IMR-90 (cell line): ENCODE data around the gene PRMT7. TPM values are rescaled to one million over a fixed set of nuclear protein-coding genes. Genes with fewer than 3 reads are reported as not detected.

Experiments
- ATAC-seq: fragments of 200-7000 bp; cut with Tn5 transposase; 2 replicates; pipeline ENCODE4 v1.9.1; 2020; ENCODE audit warnings: low read depth, mild to moderate bottlenecking, moderate library complexity
- BruUV-seq: library from RNA; stranded (reverse); fragments of 400-500 nt; replicated peaks from 2 replicates; lab custom pipeline; 2021; lab: Mats Ljungman, UMichigan
- CTCF ChIA-PET: fragments of 300-600 bp; formaldehyde crosslinking; extraction: SDS; loops from one replicate; lab custom pipeline; 2021; ENCODE audit warnings: antibody characterized with exemption; lab: Yijun Ruan, JAX
- POLR2A ChIA-PET: fragments of 300-600 bp; sonication (Branson Sonifier 250); formaldehyde crosslinking; loops from one replicate; lab custom pipeline; 2022; ENCODE audit warnings: antibody characterized with exemption; ENCODE audit not compliant: unreplicated experiment; lab: Charles Lee
- DNase-seq: peaks from one replicate; pipeline ENCODE4 v3.0.0; 2013
- H2AFZ ChIP-seq: replicated peaks from 2 replicates; pipeline ENCODE3; 2013; ENCODE audit warnings: low read length, mild to moderate bottlenecking; ENCODE audit not compliant: poor library complexity
- H2AK5ac ChIP-seq: 2 replicates; pipeline ENCODE4 v1.6.1; 2013; ENCODE audit warnings: low read depth, low read length, inconsistent platforms
- H2AK9ac ChIP-seq: replicated peaks from 2 replicates; pipeline ENCODE3; 2013; ENCODE audit warnings: mild to moderate bottlenecking, low read depth, low read length, moderate library complexity; ENCODE audit not compliant: poor library complexity
- H2BK120ac ChIP-seq: 2 replicates; pipeline ENCODE4 v1.6.1; 2013; ENCODE audit warnings: low read depth, low read length, inconsistent platforms
- H2BK15ac ChIP-seq: 3 replicates; pipeline ENCODE4 v1.6.1; 2013; ENCODE audit warnings: low read depth, low read length, inconsistent platforms
- H2BK20ac ChIP-seq: 2 replicates; pipeline ENCODE4 v1.6.1; 2013; ENCODE audit warnings: low read depth, mild to moderate bottlenecking, inconsistent platforms, low read length, moderate library complexity
- H2BK5ac ChIP-seq: 2 replicates; pipeline ENCODE4 v1.6.1; 2013; ENCODE audit warnings: mild to moderate bottlenecking, low read depth, low read length, inconsistent platforms; ENCODE audit not compliant: poor library complexity, severe bottlenecking
- H3K14ac ChIP-seq: replicated peaks from 2 replicates; pipeline ENCODE4 v1.6.1; 2013; ENCODE audit warnings: low read depth, low read length, inconsistent platforms
- H3K18ac ChIP-seq: 2 replicates; pipeline ENCODE4 v1.6.1; 2013; ENCODE audit warnings: low read depth, low read length, control low read depth
- H3K23ac ChIP-seq: 2 replicates; pipeline ENCODE4 v1.6.1; 2013; ENCODE audit warnings: low read depth, low read length, inconsistent platforms
- H3K27ac ChIP-seq: 2 replicates; pipeline ENCODE4 v1.5.1; 2013; ENCODE audit warnings: mild to moderate bottlenecking, control low read depth, low read length; ENCODE audit not compliant: insufficient read depth
- H3K27me3 ChIP-seq: 2 replicates; pipeline ENCODE4 v1.6.1; 2013; ENCODE audit warnings: low read length; ENCODE audit not compliant: control insufficient read depth, insufficient read depth
- H3K36me3 ChIP-seq: 2 replicates; pipeline ENCODE4 v1.6.1; 2013; ENCODE audit warnings: low read length, mixed read lengths; ENCODE audit not compliant: control insufficient read depth, insufficient read depth
- H3K4ac ChIP-seq: 2 replicates; pipeline ENCODE4 v1.6.1; 2013; ENCODE audit warnings: low read depth, low read length, inconsistent platforms
- H3K4me1 ChIP-seq: 2 replicates; pipeline ENCODE4 v1.6.1; 2013; ENCODE audit warnings: low read length, mixed read lengths; ENCODE audit not compliant: control insufficient read depth, insufficient read depth
- H3K4me2 ChIP-seq: 2 replicates; pipeline ENCODE4 v1.6.1; 2013; ENCODE audit warnings: low read depth, mild to moderate bottlenecking, control low read depth, low read length, moderate library complexity
- H3K4me3 ChIP-seq: 2 replicates; pipeline ENCODE4 v1.5.1; 2013; ENCODE audit warnings: low read depth, mild to moderate bottlenecking, control low read depth, low read length, moderate library complexity; ENCODE audit not compliant: insufficient read depth
- H3K56ac ChIP-seq: 2 replicates; pipeline ENCODE4 v1.6.1; 2013; ENCODE audit warnings: low read length, inconsistent platforms; ENCODE audit not compliant: insufficient read depth; ENCODE audit errors: extremely low read depth
- H3K79me1 ChIP-seq, 2 experiments: 2 replicates each; pipeline ENCODE4 v1.6.1; 2013; ENCODE audit warnings: low read length in 2 of 2, inconsistent platforms in 1 of 2, low read depth in 1 of 2
- H3K9ac ChIP-seq: 2 replicates; pipeline ENCODE4 v1.6.1; 2013; ENCODE audit warnings: low read depth, low read length, control low read depth
- H3K9me1 ChIP-seq: 2 replicates; pipeline ENCODE4 v1.6.1; 2013; ENCODE audit warnings: low read length, inconsistent platforms; ENCODE audit not compliant: insufficient read depth
- H3K9me3 ChIP-seq: 2 replicates; pipeline ENCODE4 v1.6.1; 2013; ENCODE audit warnings: low read length; ENCODE audit not compliant: control insufficient read depth, insufficient read depth
- H4K20me1 ChIP-seq: 2 replicates; pipeline ENCODE4 v1.6.1; 2013; ENCODE audit warnings: low read length, inconsistent platforms; ENCODE audit not compliant: insufficient read depth
- H4K5ac ChIP-seq: 2 replicates; pipeline ENCODE4 v1.6.1; 2013; ENCODE audit warnings: mild to moderate bottlenecking, low read depth, low read length, control low read depth
- H4K8ac ChIP-seq, 2 experiments: 2 replicates each; pipeline ENCODE4 v1.6.1; 2013; ENCODE audit warnings: low read depth in 2 of 2, low read length in 2 of 2, control low read depth in 1 of 2, inconsistent platforms in 1 of 2
- H4K91ac ChIP-seq: 2 replicates; pipeline ENCODE4 v1.6.1; 2013; ENCODE audit warnings: low read depth, low read length, inconsistent platforms; ENCODE audit not compliant: insufficient read depth
- BHLHE40 ChIP-seq: fragments of 150-350 bp; IDR thresholded peaks from 2 replicates; pipeline ENCODE4 v1.6.1; 2016; ENCODE audit warnings: mild to moderate bottlenecking, low read depth, low read length
- CEBPB ChIP-seq: IDR thresholded peaks from 2 replicates; pipeline ENCODE4 v1.6.1; 2012; ENCODE audit warnings: low read depth, low read length, improper control_type of control experiment
- CHD1 ChIP-seq: IDR thresholded peaks from 2 replicates; pipeline ENCODE4 v1.6.1; 2012; ENCODE audit warnings: low read depth, low read length, improper control_type of control experiment
- CTCF ChIP-seq: conservative IDR thresholded peaks from 2 replicates; pipeline ENCODE4 v1.5.1; 2012; ENCODE audit warnings: mild to moderate bottlenecking, low read depth, low read length, improper control_type of control experiment
- FOS ChIP-seq: fragments of 150-350 bp; IDR thresholded peaks from 2 replicates; pipeline ENCODE4 v1.6.1; 2016; ENCODE audit warnings: low read depth, low read length
- MAFK ChIP-seq: IDR thresholded peaks from 2 replicates; pipeline ENCODE4 v1.6.1; 2012; ENCODE audit warnings: low read depth, low read length, improper control_type of control experiment
- MAZ ChIP-seq: IDR thresholded peaks from 2 replicates; pipeline ENCODE4 v1.6.1; 2012; ENCODE audit warnings: low read depth, mild to moderate bottlenecking, low read length, improper control_type of control experiment, moderate library complexity, borderline replicate concordance
- MXI1 ChIP-seq: IDR thresholded peaks from 2 replicates; pipeline ENCODE4 v1.6.1; 2012; ENCODE audit warnings: low read depth, mild to moderate bottlenecking, low read length, moderate library complexity, borderline replicate concordance
- NFE2L2 ChIP-seq: fragments of 150-350 bp; IDR thresholded peaks from 2 replicates; pipeline ENCODE4 v1.6.1; 2016; ENCODE audit warnings: low read depth, mild to moderate bottlenecking, low read length
- POLR2A ChIP-seq: IDR thresholded peaks from 2 replicates; pipeline ENCODE4 v1.6.1; 2012; ENCODE audit warnings: mild to moderate bottlenecking, low read depth, low read length
- RFX5 ChIP-seq: IDR thresholded peaks from 2 replicates; pipeline ENCODE4 v1.8.0; 2012; ENCODE audit warnings: low read depth, mild to moderate bottlenecking, low read length, moderate library complexity
- SMC3 ChIP-seq: fragments of 150-350 bp; IDR thresholded peaks from 2 replicates; pipeline ENCODE4 v1.6.1; 2016; ENCODE audit warnings: low read depth, mild to moderate bottlenecking, antibody characterized with exemption, low read length, moderate library complexity
- USF2 ChIP-seq: fragments of 150-350 bp; IDR thresholded peaks from 2 replicates; pipeline ENCODE4 v1.6.1; 2017; ENCODE audit warnings: mild to moderate bottlenecking, antibody characterized with exemption, low read length, low read depth
- WGBS, 2 experiments: methylation state at CpG; one replicate each; pipeline versions ENCODE4 v1.1.5 to v1.1.7; 2013; ENCODE audit warnings: missing lambda C conversion rate in 2 of 2; ENCODE audit not compliant: insufficient read length in 1 of 2; ENCODE audit errors: extremely low coverage in 2 of 2; 5-methylcytosine and 5-hydroxymethylcytosine counted together
- dilution Hi-C: fragments of 300-500 bp; cut with HindIII; formaldehyde crosslinking; loops from one replicate; pipeline ENCODE4 v1.14.3; 2018; ENCODE audit warnings: low sequenced_read_pairs; ENCODE audit not compliant: unreplicated experiment
- in situ Hi-C: fragments of 300-500 bp; cut with MboI; formaldehyde crosslinking; loops from 3 replicates; pipeline ENCODE4 v1.14.3; 2019; ENCODE audit warnings: low sequenced_read_pairs, inconsistent platforms, mixed read lengths
- intact Hi-C: fragments of 100-400 bp; cut with micrococcal nuclease; formaldehyde crosslinking; loops from 2 replicates; pipeline ENCODE4 v1.10.0; 2022
- polyA plus RNA-seq, 3 experiments: library from polyadenylated mRNA; depleted of rRNA; stranded (reverse); fragments of >200 nt; gene quantifications; 2 replicates each; pipeline ENCODE4 v1.2.3, GENCODE V29; 2012; ENCODE audit warnings: low replicate concordance in 1 of 3
- total RNA-seq: library from RNA; depleted of rRNA; stranded (reverse); fragments of >200 nt; gene quantifications from 2 replicates; pipeline ENCODE4 v1.2.3, GENCODE V29; 2012

PRMT7 gene
- total and polyA plus RNA-seq, 2 of the 4 experiments (the other 2 are of a cell fraction) = 63.1 to 68.6 TPM

- H3K79me1 ChIP-seq = peaks cover 40 to 96% of the 10 kb centered on the region in 2 experiments
- intact Hi-C loops (no loop called here), in situ Hi-C loops (no loop called here), dilution Hi-C loops (no loop called here)
- no peak overlapping the region for H3K56ac ChIP-seq
- H3K4me1 ChIP-seq = peaks cover 11% of the 10 kb centered on the region
- no peak overlapping the region for H4K8ac ChIP-seq
- peak overlapping the region; percentile 14; the same call in 1 of the 2 replicates for H2BK20ac ChIP-seq
- H3K4me3 ChIP-seq = no peak overlapping the region
- no peak overlapping the region; the same call in 1 of the 2 replicates for H4K5ac ChIP-seq
- peak overlapping the region; percentile 48; the same call in 1 of the 2 replicates for H3K27ac ChIP-seq
- H3K36me3 ChIP-seq = peaks cover 33% of the 10 kb centered on the region
- no peak overlapping the region; the same call in 2 of the 3 replicates for H2BK15ac ChIP-seq
- H3K27me3 ChIP-seq = no peaks in the 10 kb centered on the region
- no peak overlapping the region for H2AFZ ChIP-seq
- H2AK9ac ChIP-seq = peak overlapping the region; percentile 83
- no peak overlapping the region for H3K9ac ChIP-seq
- peak overlapping the region; percentile 43 for H2BK5ac ChIP-seq
- ChIA-PET POLR2A (no interaction called here), CTCF (interaction anchor here (0.7 to 1.2 kb wide), 5 partner anchors 12 to 60 kb away, joined by 3 read pairs; no protein-coding TSS in a partner anchor)
- BruUV-seq = no TSS peak
- H3K9me3 ChIP-seq = no peaks in the 10 kb centered on the region
- no peak overlapping the region for H3K4me2 ChIP-seq
- no peak overlapping the region; the same call in 1 of the 2 replicates for H4K91ac ChIP-seq
- WGBS, 2 experiments = 94% methylated on average over 7 of the region's 11 CpGs; no CpG with 5 or more reads in 1 of the 2 experiments
- no peak overlapping the region for H2BK120ac ChIP-seq
- H3K14ac ChIP-seq = peak overlapping the region; percentile 65
- H3K4ac ChIP-seq = peak overlapping the region; percentile 60
- H3K18ac ChIP-seq = no peak overlapping the region
- H4K20me1 ChIP-seq = peaks cover 60% of the 10 kb centered on the region
- peak; percentile 95 for ATAC-seq
- H3K23ac ChIP-seq = peak overlapping the region; percentile 20; the same call in 1 of the 2 replicates
- DNase-seq = peak; percentile 86
- H3K9me1 ChIP-seq = peaks cover 37% of the 10 kb centered on the region
- H2AK5ac ChIP-seq = peak overlapping the region; percentile 92; the same call in 1 of the 2 replicates
- TF ChIP-seq POLR2A = no peak
- TF ChIP-seq SMC3 = no peak
- TF ChIP-seq NFE2L2 = no peak
- 0 out of 2 replicates have a peak, but pooled peaks have one; percentile 52 for TF ChIP-seq RFX5
- TF ChIP-seq BHLHE40 = no peak
- TF ChIP-seq CHD1 = no peak
- no peak for TF ChIP-seq USF2
- peak; percentile 17; the same call in 1 of the 2 replicates for TF ChIP-seq CEBPB
- 0 out of 2 replicates have a peak, but pooled peaks have one; percentile 25 for TF ChIP-seq FOS
- TF ChIP-seq CTCF = no peak
- no peak for TF ChIP-seq MAZ
- TF ChIP-seq MXI1 = peak; percentile 71; the same call in 1 of the 2 replicates
- no peak for TF ChIP-seq MAFK
Observed at GRCh38 chr16:68287276-68288251, 23.3 kb upstream of the PRMT7 start.
